ENCODE results near the gene HPSE2.
A peak's percentile ranks its signal among the peaks of the same experiment; 100 is the strongest.

HPSE2 gene

DNA sequence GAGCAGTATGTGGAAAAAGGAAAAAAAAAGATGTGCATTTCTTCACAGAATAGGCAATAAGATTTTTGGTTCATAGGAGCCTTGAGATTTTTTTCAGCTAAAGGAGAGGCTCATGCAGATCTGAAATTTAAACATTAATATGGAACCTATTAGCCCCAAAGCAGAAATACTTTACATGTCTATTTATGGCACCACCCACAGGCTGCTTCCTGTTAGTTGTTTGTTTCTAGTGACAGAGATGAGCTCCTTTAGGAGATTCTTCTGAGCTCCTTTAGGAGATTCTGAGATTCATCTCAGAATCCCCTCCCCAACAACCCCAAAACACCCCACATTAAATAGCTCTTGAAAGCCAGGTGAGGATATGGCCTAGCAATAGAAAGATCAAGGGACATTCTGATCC lies 761.0 kb downstream of the HPSE2 start:
- no peak for FAIRE-seq
- no peak for DNase-seq (ENCODE audit: insufficient read length, low spot score)

GRCh38 chr10:98472196-98472595 lies 763.5 kb downstream of the HPSE2 start:
- FAIRE-seq = no peak
- no peak for DNase-seq (ENCODE audit: insufficient read length, low spot score)

GRCh38 chr10:98470850-98471249 lies 764.8 kb downstream of the HPSE2 start:
- FAIRE-seq = no peak
- no peak for DNase-seq (ENCODE audit: insufficient read length, low spot score)

GRCh38 chr10:98469001-98469931 lies 766.4 kb downstream of the HPSE2 start:
- DNase-seq (ENCODE audit: insufficient read length, low spot score) (no peak), FAIRE-seq (no peak)

GRCh38 chr10:98467506-98468318 lies 767.9 kb downstream of the HPSE2 start:
- peak; percentile 83 for DNase-seq (ENCODE audit: insufficient read length, low spot score)
- peak; percentile 92 for FAIRE-seq

DNA sequence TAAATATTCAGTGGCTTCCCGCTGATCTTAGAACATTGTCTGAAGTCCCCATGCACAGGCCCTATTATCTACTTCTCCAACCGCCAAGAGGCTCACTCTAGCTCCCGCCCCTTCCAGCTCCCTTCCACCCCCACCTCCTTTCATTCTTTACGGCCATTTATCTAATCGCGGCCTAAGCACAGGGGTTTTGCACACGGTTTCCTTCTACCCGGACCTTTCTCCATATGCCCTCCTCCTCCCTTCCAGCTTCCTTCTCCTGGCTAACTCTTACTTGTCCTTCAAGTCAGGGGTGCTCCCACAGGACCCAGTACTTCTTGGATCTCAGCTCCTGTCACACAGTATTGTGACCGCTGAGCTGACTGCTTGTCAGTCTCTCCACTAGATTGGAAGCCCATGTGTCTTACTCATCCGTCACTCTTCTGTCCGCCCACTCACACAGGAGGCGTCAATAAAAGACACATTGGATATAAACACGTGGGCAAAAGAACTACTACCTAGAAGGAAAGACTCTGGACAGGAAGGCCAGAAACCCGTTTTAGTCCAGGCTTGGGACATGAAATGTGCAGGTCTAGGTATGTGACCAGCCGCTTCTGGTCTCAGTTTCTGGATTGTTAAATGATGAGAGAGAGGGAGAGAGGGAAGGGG lies 768.7 kb downstream of the HPSE2 start:
- no peak for FAIRE-seq
- no peak for DNase-seq (ENCODE audit: insufficient read length, low spot score)

- no peak for FAIRE-seq
These were observed 769.8 kb downstream of the HPSE2 start for GRCh38 chr10:98465866-98466265.

DNA sequence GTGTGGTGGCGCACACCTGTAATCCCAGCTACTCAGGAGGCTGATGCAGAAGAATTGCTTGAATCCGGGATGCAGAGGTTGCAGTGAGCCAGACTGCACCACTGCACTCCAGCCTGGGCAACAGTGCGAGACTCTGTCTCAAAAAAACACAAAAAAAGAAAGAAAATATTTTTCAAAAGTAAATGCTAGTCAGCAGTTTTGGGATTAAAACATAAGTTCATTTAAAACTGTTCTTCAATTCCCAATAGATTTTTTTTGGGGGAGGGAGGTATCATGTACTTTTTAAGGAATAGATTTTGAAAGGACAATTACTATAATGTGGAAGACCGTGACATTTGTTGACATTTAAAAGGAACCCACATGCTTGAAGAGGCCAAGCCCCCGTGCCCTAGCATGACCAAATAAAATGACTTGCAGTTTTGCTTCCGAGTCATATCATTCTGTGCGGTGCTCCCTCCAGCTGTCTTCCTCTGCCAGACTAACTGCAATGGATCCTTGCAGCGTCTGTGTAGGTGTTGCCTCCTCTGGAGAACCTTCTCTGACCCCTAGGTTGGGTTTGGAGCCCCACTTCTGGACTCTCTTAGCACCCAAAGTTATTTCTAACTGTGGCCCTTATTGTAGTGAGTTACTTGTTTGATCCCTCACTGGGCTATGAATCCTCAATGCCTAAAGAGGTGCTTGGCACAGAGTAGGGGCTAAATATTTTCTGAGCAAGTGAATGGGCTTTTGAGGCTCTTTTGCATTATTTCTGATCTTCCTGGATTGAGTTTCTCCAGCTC lies 771.5 kb downstream of the HPSE2 start:
- FAIRE-seq (no peak), DNase-seq (ENCODE audit: insufficient read length, low spot score) (no peak)

More at GRCh38 chr10:98465866-98466265, 769.8 kb downstream of the HPSE2 start:
- DNase-seq (ENCODE audit: insufficient read length, low spot score) = no peak

DNA sequence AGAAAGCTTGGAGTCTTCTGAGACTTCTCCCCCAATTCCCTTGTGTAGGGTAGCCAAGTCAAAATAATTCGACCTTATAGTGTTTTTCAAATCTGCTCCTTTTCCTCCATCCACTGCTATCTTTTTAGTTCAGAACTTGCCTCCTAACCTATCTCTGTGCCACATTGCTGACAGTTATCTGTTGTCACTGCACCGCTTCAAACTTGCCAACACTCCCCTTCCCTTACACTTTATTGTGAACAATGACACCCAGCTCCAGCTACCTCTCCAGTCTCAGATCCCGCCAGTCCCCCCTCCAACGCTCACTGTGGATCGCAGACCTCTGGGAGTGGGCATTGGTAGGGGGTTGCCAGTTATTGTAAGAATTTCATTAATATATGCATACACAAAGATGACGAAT lies 772.6 kb downstream of the HPSE2 start:
- DNase-seq (ENCODE audit: insufficient read length, low spot score) (no peak), FAIRE-seq (no peak)

GRCh38 chr10:98461500-98461842 lies 774.2 kb downstream of the HPSE2 start:
- no peak for FAIRE-seq

DNA sequence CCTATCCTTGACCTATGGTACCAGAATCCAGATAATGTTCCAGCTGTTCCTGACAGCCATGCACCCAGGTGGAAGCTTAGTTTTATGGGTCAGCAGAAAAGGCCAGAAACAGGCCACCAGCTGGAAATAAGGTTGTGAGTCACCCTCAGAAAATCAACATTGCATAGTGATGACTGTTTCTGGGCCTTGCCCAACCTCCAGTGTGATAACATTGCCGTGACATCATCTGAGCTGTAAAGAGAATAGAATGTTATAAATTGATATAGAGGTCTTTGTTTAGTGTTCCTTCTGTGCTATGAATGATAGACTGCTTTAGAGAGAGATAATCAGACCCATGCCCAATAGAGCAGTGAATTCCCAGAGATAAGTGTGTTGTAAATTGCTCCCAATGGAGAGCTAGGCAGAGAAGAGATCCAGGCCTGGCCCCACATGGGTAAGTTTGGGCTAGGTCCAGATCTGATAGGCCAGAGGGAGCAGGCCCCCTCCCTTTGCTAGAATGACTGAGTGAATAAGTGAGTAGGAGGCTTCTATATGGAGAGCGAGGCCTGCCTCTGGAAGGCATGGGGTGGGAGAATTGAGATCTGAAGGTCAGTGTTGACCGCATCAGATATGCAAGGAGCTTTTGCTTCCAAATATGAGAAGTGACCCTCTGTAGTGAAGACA lies 774.7 kb downstream of the HPSE2 start:
- FAIRE-seq = no peak
- DNase-seq (ENCODE audit: insufficient read length, low spot score) = no peak

More at GRCh38 chr10:98461500-98461842, 774.2 kb downstream of the HPSE2 start:
- no peak for DNase-seq (ENCODE audit: insufficient read length, low spot score)

DNA sequence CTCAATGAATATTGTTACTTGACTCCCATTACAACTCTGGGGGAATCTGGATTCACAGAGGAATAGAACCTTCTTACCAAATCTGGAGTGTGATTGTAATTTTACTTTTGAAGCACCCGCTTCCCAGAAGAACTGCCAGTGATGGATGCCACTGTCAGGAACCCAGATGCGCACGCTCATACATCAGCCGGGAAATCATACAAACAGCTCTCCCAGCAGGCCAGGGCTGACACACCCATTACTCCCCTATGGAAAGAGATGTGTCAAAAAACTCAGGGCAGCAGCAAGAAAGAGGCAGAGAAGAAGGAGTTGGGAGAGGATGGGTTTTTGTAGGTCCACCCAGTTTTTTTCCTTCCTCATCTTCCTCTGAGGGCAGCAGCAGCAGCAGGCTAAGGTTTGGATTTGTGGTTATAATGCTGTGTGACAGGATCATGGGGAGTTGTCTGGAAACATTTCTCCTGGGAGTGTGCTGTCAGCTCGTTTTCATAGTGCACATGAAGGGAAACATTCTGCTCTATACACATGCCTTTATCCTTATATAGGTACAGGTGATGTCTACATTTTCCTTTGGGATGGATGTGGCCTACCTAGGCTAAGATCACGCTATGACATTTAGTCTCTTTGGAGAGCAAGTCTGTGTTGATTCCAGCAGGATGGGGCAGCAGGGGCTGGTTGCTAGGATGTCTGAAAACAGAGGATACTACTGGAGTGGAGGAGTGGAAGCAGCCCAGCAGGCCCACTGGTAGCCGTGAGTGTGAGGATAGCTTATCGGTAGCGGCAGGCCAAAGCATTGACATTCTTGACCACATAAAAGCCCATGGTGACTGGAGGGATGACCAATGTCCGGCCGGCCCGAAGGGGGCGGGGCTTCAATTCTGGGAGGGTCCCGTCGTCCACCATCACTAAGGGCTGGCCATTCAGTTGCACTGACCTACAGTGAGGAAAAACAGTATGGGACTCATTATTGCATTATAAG lies 776.6 kb downstream of the HPSE2 start:
- DNase-seq (ENCODE audit: insufficient read length, low spot score) (no peak), FAIRE-seq (no peak)

DNA sequence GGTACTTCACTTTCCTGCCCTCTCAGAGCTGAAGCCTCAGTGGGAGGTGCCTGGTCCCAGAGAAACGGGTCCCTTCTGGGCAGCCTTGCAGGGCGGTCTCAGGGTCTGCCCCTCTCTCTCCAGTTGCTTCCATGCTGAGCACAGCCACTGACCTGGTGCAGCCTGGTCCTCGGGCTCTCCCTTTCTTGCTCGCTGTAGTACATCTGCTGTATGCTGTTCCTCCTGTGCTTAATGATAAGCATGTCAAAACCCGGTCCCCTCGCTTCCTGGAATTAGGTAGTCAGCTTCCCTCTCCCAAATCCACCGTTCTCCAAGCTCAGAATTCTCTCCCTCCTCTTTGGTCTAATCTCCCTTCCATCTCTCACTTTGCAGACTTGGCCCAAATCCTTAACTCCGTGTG lies 777.9 kb downstream of the HPSE2 start:
- DNase-seq (ENCODE audit: insufficient read length, low spot score) (no peak), FAIRE-seq (no peak)

GRCh38 chr10:98456686-98457482 lies 778.8 kb downstream of the HPSE2 start:
- DNase-seq (ENCODE audit: insufficient read length, low spot score) = no peak
- FAIRE-seq = no peak

GRCh38 chr10:98456043-98456570 lies 779.5 kb downstream of the HPSE2 start:
- FAIRE-seq = no peak
- DNase-seq (ENCODE audit: insufficient read length, low spot score) = no peak

DNA sequence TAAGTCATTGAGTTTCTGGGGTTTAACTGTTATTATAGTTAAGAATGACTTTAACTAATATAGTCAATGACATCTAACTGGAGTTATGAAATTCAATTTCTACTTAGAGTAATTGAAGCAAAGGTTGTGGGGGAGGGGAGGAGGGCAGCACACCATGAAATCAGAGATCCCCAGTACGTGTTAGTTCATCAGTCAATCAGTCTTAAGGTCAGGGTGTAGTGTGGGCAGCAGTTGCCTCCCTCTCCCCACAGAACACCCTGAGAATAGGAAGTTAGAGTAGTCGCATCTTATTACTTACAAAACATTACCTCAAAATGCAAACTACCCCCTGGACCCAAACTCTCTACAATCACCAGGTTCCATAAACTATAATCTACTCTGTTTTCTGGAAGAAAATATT lies 781.9 kb downstream of the HPSE2 start:
- FAIRE-seq = no peak
- no peak for DNase-seq (ENCODE audit: insufficient read length, low spot score)

DNA sequence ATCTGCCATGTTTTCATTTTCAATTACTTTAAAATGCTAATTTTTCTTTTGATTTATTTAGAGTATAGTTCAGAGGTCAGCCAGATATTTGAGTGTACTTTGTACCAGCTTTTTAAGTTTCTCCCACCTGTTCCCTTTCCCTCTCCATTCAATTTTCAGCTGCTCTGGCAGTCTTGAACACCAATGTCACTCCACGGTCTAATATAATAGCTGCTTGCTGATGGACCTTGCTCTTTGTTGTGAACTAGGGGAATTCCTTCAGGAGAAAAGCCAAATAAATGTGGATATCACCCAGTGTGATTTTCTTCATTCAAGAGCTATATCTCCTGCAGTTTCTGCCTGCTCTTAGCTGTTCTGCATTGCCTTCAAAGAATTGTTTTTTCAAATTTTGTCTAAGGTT lies 785.0 kb downstream of the HPSE2 start:
- FAIRE-seq (no peak), DNase-seq (ENCODE audit: insufficient read length, low spot score) (no peak)

GRCh38 chr10:98449287-98449686 lies 786.4 kb downstream of the HPSE2 start:
- DNase-seq (ENCODE audit: insufficient read length, low spot score) (no peak), FAIRE-seq (no peak)
